ENCODE results near the gene STARD5. TPM values are rescaled to one million over a fixed set of nuclear protein-coding genes. Genes with fewer than 3 reads are reported as not detected.

STARD5 gene
- total RNA-seq, 2 donors from 2014 or later, result 7.3 to 14.9 TPM

DNA sequence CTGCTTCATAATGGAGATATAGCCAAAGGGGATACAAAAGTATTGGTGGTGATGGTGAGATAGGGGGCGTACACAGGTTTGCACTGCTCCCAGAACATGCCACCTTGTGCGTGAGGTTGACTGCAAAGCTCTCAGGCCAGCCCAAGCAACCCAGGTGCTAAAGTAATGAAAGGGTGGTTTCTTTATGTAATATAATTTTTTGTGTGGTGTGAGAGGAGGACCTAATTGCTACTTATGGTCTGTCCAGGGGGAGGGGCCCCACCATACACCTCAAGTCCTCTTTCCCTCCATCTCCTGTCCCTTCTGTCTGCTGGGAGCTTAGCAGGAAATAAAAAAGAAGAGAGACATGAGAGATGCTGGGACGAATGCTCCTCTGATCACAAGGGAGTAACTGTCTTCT, 53.8 kb downstream of the STARD5 start:
- DNase-seq (ENCODE audit: low spot score) (no peak), ATAC-seq (ENCODE audit: insufficient number of reproducible peaks, low FRiP score, low read depth) (no peak)
- no peak overlapping the region for H3K27ac ChIP-seq
- H3K36me3 ChIP-seq, result no peaks in the 10 kb centered on the region
- H3K27me3 ChIP-seq (replicated peaks; ENCODE audit: insufficient read depth), result no peaks in the 10 kb centered on the region
- H3K4me3 ChIP-seq, result no peak overlapping the region
- no peaks in the 10 kb centered on the region for H3K9me3 ChIP-seq
- H3K4me1 ChIP-seq (ENCODE audit: control insufficient read depth in 1 of 2, low read depth in 2 of 2), result peaks cover 0 to 10% of the 10 kb centered on the region in 2 donors
- TF ChIP-seq CTCF (IDR thresholded peaks at IDR 0.05), result no peak

- no peaks in the 10 kb centered on the region for H3K27me3 ChIP-seq (replicated peaks; ENCODE audit: insufficient read depth)
- DNase-seq (ENCODE audit: low spot score) (no peak), ATAC-seq (ENCODE audit: insufficient number of reproducible peaks, low FRiP score, low read depth) (no peak)
- H3K36me3 ChIP-seq, result no peaks in the 10 kb centered on the region
- H3K9me3 ChIP-seq, result no peaks in the 10 kb centered on the region
- H3K27ac ChIP-seq, result no peak overlapping the region
- no peak overlapping the region for H3K4me3 ChIP-seq
- no peak for TF ChIP-seq CTCF (IDR thresholded peaks at IDR 0.05)
- H3K4me1 ChIP-seq (ENCODE audit: control insufficient read depth in 1 of 2, low read depth in 2 of 2), result peaks cover 0 to 6% of the 10 kb centered on the region in 2 donors
These were observed 54.9 kb downstream of the STARD5 start for GRCh38 chr15:81268881-81269601.

DNA sequence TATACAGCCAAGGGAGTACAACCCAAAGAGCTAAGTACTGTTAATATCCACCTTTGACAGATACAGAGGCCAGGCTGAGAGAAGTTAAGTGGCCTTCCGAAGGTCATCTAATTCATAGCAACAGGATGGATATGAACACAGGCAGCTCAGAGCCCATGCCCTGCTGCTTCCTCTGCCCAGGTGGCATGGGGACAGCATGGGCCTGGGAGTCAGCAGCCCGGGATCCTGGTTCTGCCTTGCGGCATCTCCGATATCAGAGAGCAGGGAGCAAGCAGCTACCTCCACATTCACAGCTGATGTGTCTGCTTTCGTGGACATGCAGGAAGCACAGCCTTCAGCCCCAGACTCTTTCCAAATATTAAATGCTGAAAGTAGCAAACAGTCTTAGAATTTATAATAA, 55.6 kb downstream of the STARD5 start:
- no peak for DNase-seq (ENCODE audit: low spot score)
- Histone ChIP-seq H3K36me3 (no peaks in the 10 kb centered on the region), H3K9me3 (no peaks in the 10 kb centered on the region), H3K4me3 (no peak overlapping the region), H3K27me3 (replicated peaks; ENCODE audit: insufficient read depth) (no peaks in the 10 kb centered on the region), H3K27ac (no peak overlapping the region), H3K4me1 (ENCODE audit: control insufficient read depth in 1 of 2, low read depth in 2 of 2) (peaks cover 0 to 6% of the 10 kb centered on the region in 2 donors)
- ATAC-seq (ENCODE audit: insufficient number of reproducible peaks, low FRiP score, low read depth), result no peak
- TF ChIP-seq CTCF (IDR thresholded peaks at IDR 0.05), result no peak

DNA sequence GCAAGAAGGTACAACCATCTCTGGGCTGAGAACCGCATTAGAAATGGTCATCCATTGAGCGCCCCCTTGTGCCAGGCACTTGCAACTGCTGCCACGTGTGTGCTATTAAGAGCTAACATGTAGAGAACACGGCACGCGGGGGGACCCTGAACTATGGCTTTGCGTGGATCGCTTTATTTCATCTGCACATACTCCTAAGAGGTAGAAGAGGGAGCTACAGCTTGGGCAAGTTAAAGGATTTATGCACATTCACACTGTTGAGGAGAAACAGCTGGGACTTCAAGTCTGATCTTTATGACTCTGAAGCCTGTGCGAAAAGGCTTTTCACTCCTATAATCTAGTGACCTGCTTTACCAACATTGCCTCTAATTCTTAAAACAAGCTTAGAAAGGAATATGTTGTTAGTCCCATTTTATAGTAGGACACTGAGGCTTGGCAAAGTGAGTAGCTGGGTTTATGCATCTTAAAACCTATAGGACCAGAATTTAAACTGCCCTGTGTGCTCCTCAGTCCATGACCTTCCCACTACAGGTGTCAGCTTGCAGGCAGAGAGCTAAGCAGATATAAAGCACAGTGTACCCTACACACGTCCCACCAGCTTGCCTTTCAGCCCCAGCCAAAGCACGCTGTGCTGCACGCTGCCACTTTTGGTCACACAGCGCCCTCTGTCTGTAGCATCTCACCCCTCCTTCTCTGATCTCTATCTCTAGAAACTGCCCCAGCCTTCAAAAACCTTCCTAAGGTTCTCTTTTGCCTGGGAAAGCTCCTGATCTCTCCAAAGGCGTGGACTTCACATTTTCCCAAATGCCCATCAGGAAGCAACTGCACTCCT, 57.8 kb downstream of the STARD5 start:
- peak; percentile 28 for DNase-seq (ENCODE audit: low spot score)
- Histone ChIP-seq H3K4me1 (ENCODE audit: control insufficient read depth in 1 of 2, low read depth in 2 of 2) (peaks cover 0 to 6% of the 10 kb centered on the region in 2 donors), H3K9me3 (no peaks in the 10 kb centered on the region), H3K27me3 (replicated peaks; ENCODE audit: insufficient read depth) (no peaks in the 10 kb centered on the region), H3K27ac (no peak overlapping the region), H3K4me3 (no peak overlapping the region), H3K36me3 (no peaks in the 10 kb centered on the region)
- peak; percentile 52 for ATAC-seq (ENCODE audit: insufficient number of reproducible peaks, low FRiP score, low read depth)
- TF ChIP-seq CTCF (IDR thresholded peaks at IDR 0.05), result peak; percentile 81

DNA sequence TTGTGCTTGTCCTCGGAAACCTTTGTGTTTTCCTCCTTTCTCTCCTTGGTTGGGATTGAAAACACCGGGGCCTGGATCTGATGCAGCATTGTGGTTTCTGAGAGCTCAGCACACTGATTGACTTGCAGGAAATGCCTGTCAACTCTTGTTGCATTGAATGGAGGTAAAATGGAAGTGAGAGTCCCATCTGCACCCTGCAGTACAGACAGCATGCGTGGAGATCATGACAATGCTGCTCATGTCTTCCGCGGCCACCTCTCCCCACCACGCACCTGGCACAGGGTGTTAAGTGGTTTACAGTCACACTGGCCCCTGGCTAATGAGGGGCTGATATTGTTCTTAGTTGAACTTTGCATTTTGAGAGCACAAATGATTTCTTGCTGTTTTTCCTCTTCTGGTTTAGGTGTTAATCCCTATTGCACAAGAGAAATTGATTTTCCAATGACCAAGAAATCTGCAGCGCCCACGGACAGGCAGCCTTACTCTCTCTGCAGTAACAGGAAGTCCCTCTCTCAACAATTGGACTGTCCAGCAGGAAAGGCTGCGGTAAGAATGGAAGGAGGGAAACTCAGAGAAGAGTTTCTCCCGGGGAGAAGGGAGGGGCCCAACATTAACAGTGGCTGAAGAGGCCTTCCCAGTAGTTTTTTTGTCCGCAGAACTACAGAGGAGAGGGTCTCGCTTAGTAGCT, 58.5 kb downstream of the STARD5 start:
- no peak for TF ChIP-seq CTCF (IDR thresholded peaks at IDR 0.05)
- no peak for DNase-seq (ENCODE audit: low spot score)
- ATAC-seq (ENCODE audit: insufficient number of reproducible peaks, low FRiP score, low read depth), result no peak
- Histone ChIP-seq H3K4me3 (no peak overlapping the region), H3K27me3 (replicated peaks; ENCODE audit: insufficient read depth) (no peaks in the 10 kb centered on the region), H3K27ac (no peak overlapping the region), H3K4me1 (ENCODE audit: control insufficient read depth in 1 of 2, low read depth in 2 of 2) (peaks cover 0 to 6% of the 10 kb centered on the region in 2 donors), H3K9me3 (no peaks in the 10 kb centered on the region), H3K36me3 (no peaks in the 10 kb centered on the region)

Measured in thoracic aorta (tissue), 2 donors.